Suprapubic skin (tissue), 3 donors: ENCODE measurements around the gene TMEM62.
"Not testable (repeated sequence)": the region's sequence is repeated elsewhere in the genome, so short reads cannot be mapped to it uniquely, and the experiment has no call there.

Experiments used
- CTCF ChIP-seq, 2 donors: fragments of 200-600 bp in 1 of 2; fragments of 450-650 bp in 1 of 2; sonication (generic) in 1 of 2; IDR thresholded peaks; one replicate each; pipeline ENCODE4 v1.5.1; 2016 to 2019; ENCODE audit warnings: antibody characterized with exemption in 2 of 2, mild to moderate bottlenecking in 1 of 2, moderate library complexity in 1 of 2
- EP300 ChIP-seq: sonication (generic); formaldehyde crosslinking; IDR thresholded peaks from one replicate; pipeline ENCODE4 v1.6.1; 2017; ENCODE audit warnings: antibody characterized with exemption

GRCh38 chr15:43177147-43177546 lies 43.8 kb downstream of the TMEM62 start:
- TF ChIP-seq EP300; CTCF (IDR thresholded peaks at IDR 0.05): not testable (repeated sequence)
